PFSK-1 (cell line): ENCODE data around the gene UBE2QL1.

ENCODE experiments used
- POLR2AphosphoS5 ChIP-seq: IDR thresholded peaks from 2 replicates; pipeline ENCODE4 v1.6.1; 2012; ENCODE audit warnings: low read depth, mild to moderate bottlenecking, control low read depth, low read length, moderate library complexity
- REST ChIP-seq, 2 experiments: IDR thresholded peaks; 2 replicates each; pipeline versions ENCODE4 v1.6.1 to v1.8.0; 2011 to 2012; ENCODE audit warnings: low read depth in 2 of 2, low read length in 2 of 2, control low read depth in 1 of 2, inconsistent platforms in 1 of 2, mild to moderate bottlenecking in 1 of 2, moderate library complexity in 1 of 2; ENCODE audit not compliant: insufficient read depth in 1 of 2
- TAF1 ChIP-seq: IDR thresholded peaks from 2 replicates; pipeline ENCODE4 v1.6.1; 2012; ENCODE audit warnings: low read length, control low read depth, borderline replicate concordance; ENCODE audit not compliant: insufficient read depth

- TF ChIP-seq REST (IDR thresholded peaks at IDR 0.05; ENCODE audit: insufficient read depth in 1 of 2, low read depth in 2 of 2, low read length in 2 of 2) = no peak
- TF ChIP-seq POLR2AphosphoS5 = no peak
- no peak for TF ChIP-seq TAF1
Observed at GRCh38 chr5:6508931-6509330, 60.3 kb downstream of the UBE2QL1 start.
